KBM-7 (cell line): Measurements from ENCODE around the gene EXOC2.
"Not testable (repeated sequence)": the region's sequence is repeated elsewhere in the genome, so short reads cannot be mapped to it uniquely, and the experiment has no call there.

ENCODE experiments used
- DNase-seq: peaks from one replicate; pipeline ENCODE4 v3.0.0-alpha.2; 2015
- in situ Hi-C: fragments of 300-500 bp; cut with MboI; formaldehyde crosslinking; loops from 2 replicates; pipeline ENCODE4 v1.14.3; 2020; ENCODE audit warnings: low sequenced_read_pairs, low pct_unique_long_range_greater_than_20kb, mixed read lengths

EXOC2 gene

GRCh38 chr6:605895-606294, 87.0 kb downstream of the EXOC2 start:
- DNase-seq, in situ Hi-C loops: not testable (repeated sequence)

GRCh38 chr6:604579-604978, 88.4 kb downstream of the EXOC2 start:
- in situ Hi-C loops, result no loop called here
- no peak for DNase-seq

- in situ Hi-C loops, result no loop called here
- no peak for DNase-seq
These were observed 89.7 kb downstream of the EXOC2 start for GRCh38 chr6:603265-603664.

- no peak for DNase-seq
- in situ Hi-C loops, result loop anchor here (25.0 kb wide), 1 partner anchor 187 kb away; no protein-coding TSS in a partner anchor
These were observed 93.1 kb downstream of the EXOC2 start for GRCh38 chr6:599576-600448.

GRCh38 chr6:593907-594212, 99.1 kb downstream of the EXOC2 start:
- DNase-seq, result no peak
- in situ Hi-C loops, result loop anchor here (25.0 kb wide), 1 partner anchor 193 kb away; no protein-coding TSS in a partner anchor

GRCh38 chr6:593139-593906, 99.6 kb downstream of the EXOC2 start:
- in situ Hi-C loops, result loop anchor here (25.0 kb wide), 1 partner anchor 194 kb away; no protein-coding TSS in a partner anchor
- peak; percentile 81 for DNase-seq

- in situ Hi-C loops, result loop anchor here (25.0 kb wide), 1 partner anchor 198 kb away; no protein-coding TSS in a partner anchor
- DNase-seq, result no peak
These were observed 103.8 kb downstream of the EXOC2 start for GRCh38 chr6:589090-589489.

GRCh38 chr6:586553-586952, 106.4 kb downstream of the EXOC2 start:
- no peak for DNase-seq
- in situ Hi-C loops, result loop anchor here (25.0 kb wide), 1 partner anchor 201 kb away; no protein-coding TSS in a partner anchor

GRCh38 chr6:583635-584034, 109.3 kb downstream of the EXOC2 start:
- DNase-seq, result no peak
- in situ Hi-C loops, result loop anchor here (25.0 kb wide), 1 partner anchor 204 kb away; no protein-coding TSS in a partner anchor

- DNase-seq, result no peak
- in situ Hi-C loops, result loop anchor here (25.0 kb wide), 1 partner anchor 204 kb away; no protein-coding TSS in a partner anchor
These were observed 109.8 kb downstream of the EXOC2 start for GRCh38 chr6:583116-583515.

GRCh38 chr6:582370-582769, 110.6 kb downstream of the EXOC2 start:
- DNase-seq, result no peak
- in situ Hi-C loops, result loop anchor here (25.0 kb wide), 1 partner anchor 205 kb away; no protein-coding TSS in a partner anchor

GRCh38 chr6:579339-579738, 113.6 kb downstream of the EXOC2 start:
- in situ Hi-C loops, result loop anchor here (25.0 kb wide), 1 partner anchor 208 kb away; no protein-coding TSS in a partner anchor
- peak; percentile 19 for DNase-seq

- in situ Hi-C loops, result no loop called here
- no peak for DNase-seq
These were observed 120.2 kb downstream of the EXOC2 start for GRCh38 chr6:572596-573265.

- in situ Hi-C loops, result no loop called here
- DNase-seq, result no peak
These were observed 121.0 kb downstream of the EXOC2 start for GRCh38 chr6:571892-572291.

- no peak for DNase-seq
- in situ Hi-C loops, result no loop called here
These were observed 122.1 kb downstream of the EXOC2 start for GRCh38 chr6:570825-571224.

- in situ Hi-C loops, result no loop called here
- no peak for DNase-seq
These were observed 123.9 kb downstream of the EXOC2 start for GRCh38 chr6:568954-569523.

GRCh38 chr6:568085-568484, 124.9 kb downstream of the EXOC2 start:
- DNase-seq, result no peak
- in situ Hi-C loops, result no loop called here

GRCh38 chr6:563863-564262, 129.1 kb downstream of the EXOC2 start:
- no peak for DNase-seq
- in situ Hi-C loops, result no loop called here

- in situ Hi-C loops, result no loop called here
- DNase-seq, result no peak
These were observed 130.8 kb downstream of the EXOC2 start for GRCh38 chr6:562052-562676.
